ENCODE measurements around the gene SLC45A1.

SLC45A1 gene

DNA sequence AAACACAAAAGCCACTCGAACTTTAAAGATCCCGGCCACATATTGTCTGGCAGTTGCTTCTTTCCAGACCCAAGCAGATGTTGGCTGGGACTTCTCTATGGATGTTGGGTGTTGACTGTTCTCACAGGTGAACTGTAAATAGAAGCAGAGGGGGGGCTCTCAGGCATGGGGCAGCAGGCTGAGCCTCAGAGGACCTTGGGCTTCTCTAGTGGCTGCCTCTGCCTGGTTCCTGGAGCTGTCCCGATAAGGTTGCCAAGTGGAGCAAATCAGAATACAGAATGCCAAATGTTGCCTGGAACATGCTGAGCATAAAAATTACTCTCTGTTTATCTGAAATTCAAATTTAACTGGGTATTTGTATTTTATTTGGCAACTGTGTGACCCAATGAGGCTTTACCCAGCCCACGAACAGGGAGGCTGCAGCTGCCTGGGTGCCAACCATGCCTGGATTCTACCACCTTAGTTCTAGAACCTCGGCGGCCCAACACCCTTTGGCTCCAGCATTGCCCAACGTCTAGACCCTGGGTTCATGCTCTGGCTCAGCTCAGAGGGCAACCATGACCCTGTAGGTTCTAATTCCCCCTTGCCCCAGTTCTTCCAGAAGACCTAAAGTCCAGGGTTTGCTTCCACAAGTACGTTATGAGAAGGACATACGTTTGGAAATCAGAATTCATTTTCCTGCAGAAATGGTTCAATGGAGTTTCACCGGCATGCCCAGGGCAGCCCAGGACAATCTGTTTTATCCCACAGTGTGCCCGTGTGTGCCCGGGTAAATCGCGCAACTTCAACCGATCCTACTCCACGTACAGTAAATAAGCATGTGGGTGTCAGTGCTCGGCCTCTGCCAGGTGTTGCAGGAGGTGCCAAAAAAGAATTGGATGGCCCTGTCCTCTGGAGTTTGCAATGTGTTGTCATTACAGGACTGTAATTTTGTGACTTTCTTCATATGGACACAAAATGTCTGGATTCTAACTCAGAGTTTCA lies 5.4 kb upstream of the SLC45A1 start:
- DNase-seq: no peak

DNA sequence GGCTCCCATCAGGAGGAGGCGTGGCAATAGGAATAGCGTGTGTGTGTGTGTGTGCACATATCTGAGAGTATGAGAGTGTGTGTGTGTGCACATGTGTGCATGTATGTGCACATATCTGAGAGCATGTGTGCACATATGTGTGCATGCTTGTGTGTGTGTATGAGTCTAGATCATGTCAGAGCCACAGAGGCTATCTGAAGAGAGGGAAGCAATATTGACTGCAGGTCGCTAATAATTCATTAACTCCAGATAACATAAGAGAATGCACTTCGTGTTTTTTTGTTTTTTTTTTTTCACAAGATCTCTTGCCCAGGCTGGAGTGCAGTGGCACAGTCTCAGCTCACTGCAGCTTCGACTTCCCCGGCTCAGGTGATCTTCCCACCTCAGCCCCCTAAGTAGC lies 4.7 kb upstream of the SLC45A1 start:
- DNase-seq: no peak

DNA sequence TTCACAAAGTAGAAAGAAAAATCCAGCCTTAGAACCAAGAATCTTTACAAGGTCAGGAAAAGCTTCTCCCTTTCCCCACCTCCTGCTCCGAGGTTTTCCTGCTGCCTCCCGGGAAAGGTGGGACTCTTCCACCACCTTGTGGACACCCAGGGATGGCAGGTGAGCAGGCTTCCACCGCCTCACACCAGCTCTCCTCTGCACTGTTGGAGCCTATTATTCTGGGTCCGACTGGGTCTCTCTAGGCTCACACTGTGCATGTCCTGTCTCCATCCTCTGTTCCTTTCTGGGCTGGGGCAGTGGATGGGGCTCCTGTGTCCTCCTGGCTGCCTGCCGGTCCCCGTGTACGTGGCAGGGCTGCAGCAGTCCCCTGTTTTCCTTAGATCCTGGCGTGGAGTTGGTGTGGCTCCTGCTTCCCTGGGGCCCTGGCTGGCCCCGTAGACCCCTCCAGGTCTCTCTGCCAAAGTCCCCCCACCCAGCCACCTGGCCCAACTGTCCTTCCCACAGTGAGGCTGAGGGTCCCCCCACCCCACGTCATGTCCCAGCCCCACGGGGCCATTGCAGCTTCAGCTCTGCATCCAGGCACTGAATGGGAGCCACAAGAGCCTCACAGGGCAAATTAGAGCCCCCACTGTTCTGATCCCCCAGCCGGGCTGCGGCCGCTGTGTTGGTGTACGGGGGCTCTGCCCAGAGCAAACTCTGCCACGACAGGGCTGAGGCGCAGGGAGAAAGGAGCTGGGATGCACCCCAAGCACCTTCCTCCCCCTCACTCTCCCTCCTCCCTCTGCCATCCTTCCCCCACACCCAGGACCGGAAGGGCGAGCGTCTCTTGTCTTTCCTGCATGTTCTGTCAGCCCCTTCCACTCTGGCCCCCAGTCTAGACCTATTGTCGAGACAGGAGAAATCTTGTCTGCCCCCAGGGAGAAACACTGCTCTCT lies 3.3 kb upstream of the SLC45A1 start:
- DNase-seq: peak; percentile 74

DNA sequence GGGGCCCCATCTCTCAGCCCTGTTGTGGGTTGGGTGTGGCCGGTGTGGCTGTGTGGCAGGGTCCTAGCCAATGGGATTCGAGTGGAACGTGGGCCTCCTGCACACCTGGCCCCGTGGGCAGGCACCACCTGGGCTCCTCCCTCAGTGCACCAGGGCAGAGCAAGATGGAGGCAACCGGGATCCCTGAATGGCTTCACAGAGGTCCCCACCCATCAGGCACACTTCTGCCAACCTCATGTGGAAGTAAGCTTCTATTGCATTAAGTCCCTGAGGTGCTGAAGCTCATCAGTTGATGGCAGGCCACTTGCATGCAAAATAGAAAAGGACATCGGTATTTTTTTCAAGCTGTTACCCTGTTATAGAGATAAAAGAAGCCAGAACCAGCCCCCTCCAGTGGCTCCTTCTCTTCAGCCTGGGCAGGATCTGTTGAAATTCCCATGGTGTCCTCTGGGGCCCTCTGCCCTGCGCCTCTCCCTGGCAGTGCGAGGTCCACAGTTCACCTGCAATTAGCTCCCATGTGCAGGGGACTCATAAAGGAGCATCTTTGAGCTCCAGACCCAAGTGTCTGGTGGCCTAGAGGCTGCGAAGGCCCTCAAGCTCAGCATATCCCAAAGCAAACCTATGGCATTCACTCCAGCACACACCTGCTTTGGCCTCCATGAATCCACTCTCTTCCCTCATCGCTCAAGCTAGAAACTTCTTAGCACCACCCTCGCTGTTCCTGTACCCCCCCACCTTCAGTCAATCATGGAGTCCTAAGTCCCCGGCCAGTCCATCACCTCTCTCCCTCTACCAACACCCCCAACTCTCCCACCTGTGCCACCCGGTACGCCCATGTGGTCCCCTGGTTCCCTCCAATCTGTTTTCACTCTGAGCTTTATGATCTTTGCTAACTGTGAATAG lies 2.1 kb upstream of the SLC45A1 start:
- peak; percentile 10 for DNase-seq

DNA sequence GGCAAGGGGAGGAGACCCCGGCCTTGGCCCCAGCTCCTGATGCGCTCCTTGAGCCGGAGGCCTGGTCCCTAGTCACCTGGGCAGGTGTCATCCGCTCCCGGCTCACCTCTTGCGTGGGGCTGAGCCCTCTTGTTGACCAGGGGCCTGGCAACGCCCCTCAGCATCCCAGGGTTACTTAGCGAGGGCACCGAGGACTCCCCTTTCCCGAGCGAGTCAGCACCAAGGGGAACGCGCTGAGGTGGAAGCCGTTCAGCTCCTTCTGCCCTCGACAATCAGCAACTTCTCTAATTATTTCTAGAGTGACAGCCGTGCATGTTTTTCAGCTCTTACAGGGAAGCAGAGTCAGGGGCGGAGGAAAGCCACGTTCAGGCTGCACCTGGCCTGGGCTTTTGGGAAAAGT lies 522 bp downstream of the SLC45A1 start:
- DNase-seq: no peak

DNA sequence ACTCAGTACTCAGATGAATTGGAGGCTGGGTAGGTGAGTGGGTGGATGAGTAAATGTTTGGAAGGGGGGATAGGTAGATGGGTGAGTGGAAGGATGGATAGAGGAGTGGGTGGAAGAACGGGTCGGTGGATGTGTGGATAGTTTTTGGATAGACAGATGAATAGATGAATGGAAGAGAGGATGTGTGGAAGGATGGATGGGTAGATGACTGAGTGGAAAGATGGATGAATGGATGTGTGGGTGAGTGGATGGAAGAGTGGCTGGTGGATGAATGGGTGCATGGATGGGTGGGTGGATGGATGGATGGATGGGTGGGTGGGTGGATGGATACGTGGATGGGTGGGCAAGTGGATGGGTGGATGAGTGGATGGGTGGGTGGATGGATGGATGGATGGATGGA lies 3.7 kb downstream of the SLC45A1 start:
- DNase-seq: no peak

DNA sequence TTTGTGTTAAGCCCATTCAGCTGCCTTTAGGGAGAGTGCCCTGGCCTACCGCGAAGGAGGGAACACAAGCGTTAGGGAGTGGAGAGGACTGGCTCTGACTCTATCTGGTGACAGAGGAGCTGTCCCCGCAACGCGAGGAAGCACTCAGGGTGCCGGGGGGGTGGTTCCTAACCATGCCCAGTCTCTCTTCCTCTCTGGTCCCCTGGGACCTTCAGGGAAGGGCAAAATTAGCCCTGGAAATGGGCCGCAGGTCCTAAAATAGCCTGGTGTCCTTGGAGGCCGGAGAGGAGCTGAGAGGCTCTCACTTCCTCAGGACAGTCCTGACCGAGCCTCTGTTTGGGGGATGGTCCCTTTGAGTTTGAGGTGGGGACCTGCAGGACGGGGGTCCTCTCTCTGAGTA lies 5.8 kb downstream of the SLC45A1 start:
- no peak for DNase-seq

DNA sequence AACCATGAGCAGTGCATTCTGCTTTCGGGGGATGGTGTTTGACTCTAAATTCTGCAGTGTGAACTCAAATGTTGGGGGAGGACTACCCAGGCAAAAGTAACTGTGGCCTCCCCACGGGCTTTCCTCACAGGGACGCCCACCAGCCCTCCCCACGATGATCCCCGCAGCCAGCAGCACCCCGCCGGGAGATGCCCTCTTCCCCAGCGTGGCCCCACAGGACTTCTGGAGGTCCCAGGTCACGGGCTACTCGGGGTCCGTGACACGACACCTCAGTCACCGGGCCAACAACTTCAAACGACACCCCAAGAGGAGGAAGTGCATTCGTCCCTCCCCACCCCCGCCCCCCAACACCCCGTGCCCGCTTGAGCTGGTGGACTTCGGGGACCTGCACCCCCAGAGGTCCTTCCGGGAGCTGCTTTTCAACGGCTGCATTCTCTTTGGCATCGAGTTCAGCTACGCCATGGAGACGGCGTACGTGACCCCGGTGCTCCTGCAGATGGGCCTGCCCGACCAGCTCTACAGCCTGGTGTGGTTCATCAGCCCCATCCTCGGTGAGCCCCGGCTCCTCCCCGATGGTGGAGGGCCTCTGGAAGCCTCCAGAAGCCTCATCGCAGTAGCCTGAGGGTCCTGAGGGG lies 6.4 kb downstream of the SLC45A1 start:
- DNase-seq: no peak

DNA sequence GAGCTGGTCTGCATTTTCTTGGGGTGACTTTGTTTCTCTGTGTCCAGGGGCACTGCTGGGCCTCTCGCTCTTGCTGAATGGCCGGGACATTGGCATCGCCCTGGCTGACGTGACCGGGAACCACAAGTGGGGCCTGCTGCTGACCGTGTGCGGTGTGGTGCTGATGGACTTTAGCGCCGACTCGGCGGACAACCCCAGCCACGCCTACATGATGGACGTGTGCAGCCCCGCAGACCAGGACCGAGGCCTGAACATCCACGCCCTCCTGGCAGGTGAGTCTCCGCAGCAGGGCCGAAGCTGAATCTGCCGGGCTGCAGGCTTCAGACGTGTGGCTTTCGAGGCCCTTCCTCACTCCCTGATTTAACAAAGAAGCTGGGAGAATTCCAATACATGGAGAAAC lies 7.9 kb downstream of the SLC45A1 start:
- no peak for DNase-seq

DNA sequence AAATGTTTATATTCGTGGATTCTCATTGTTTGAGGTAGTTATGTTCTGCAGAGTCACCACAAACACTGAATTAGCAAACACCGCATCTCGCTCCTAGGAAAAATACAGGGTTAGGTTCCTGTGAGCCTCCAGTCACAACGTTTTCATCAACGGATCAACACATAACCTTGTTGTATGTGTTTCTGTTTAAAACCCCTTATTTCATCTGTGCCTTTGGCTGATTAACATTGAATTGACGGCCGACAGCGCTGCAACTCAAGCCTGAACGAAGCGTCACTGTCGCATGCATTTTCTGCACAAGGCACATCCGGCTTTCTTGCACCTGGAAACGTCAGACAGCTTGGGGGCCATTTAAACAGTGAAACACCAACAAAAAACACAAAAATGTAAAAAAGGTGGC lies 8.4 kb downstream of the SLC45A1 start:
- DNase-seq: no peak

DNA sequence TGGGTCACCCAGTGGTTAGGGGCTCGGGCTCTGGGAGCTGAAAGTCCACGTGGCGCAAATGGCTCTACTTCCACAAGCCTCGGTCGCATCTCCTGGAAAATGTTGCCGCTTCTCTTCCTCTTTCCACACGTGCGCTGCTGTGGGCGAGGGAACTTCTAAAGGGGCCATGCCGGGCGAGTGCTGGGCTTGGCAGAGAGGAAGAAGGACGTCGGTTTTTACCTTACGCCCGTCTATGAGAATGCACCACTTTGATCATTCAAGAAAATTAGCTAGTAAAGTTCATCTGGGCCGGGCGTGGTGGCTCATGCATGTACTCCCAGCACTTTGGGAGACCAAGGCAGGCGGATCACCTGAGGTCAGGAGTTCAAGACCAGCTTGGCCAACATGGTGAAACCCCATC lies 10.4 kb downstream of the SLC45A1 start:
- DNase-seq: no peak

DNA sequence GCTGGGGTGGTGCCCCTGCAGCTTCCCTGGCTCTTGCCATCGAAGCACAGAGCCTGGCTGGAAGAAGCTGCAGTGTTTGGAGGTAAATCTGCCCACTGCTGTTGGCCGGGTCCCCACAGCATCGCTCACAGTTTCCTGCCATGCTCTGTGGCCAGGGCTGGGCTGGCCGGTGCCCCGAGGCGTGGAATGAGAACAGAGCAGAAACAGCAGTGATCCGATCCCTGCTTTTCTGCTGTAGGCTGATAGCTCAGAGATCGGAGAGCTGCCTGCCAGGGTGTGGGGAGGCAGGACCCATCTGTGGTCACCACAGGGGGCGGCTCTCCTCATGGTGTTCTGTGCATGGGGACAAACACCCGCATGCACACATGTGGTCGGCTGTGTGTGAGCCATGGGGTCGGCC lies 11.5 kb downstream of the SLC45A1 start:
- no peak for DNase-seq

DNA sequence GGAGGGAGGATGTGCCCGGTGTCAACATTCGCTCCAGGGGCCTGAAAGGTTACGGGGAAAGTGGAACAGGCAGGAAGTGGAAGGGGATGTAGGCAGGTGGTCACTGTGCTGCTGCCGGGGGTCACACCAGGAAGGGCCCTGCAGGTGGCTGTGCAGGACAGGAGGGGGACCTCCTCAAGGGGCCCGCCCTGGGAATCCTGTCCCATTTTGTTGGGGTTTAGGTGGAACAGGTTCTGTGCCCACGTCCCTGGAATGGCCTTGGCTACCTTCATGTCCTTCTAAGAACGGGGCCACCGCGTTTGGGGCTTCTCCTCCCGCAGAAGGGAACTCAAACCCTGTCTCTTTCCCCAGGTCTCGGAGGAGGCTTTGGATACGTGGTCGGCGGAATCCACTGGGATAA lies 11.9 kb downstream of the SLC45A1 start:
- DNase-seq: no peak

DNA sequence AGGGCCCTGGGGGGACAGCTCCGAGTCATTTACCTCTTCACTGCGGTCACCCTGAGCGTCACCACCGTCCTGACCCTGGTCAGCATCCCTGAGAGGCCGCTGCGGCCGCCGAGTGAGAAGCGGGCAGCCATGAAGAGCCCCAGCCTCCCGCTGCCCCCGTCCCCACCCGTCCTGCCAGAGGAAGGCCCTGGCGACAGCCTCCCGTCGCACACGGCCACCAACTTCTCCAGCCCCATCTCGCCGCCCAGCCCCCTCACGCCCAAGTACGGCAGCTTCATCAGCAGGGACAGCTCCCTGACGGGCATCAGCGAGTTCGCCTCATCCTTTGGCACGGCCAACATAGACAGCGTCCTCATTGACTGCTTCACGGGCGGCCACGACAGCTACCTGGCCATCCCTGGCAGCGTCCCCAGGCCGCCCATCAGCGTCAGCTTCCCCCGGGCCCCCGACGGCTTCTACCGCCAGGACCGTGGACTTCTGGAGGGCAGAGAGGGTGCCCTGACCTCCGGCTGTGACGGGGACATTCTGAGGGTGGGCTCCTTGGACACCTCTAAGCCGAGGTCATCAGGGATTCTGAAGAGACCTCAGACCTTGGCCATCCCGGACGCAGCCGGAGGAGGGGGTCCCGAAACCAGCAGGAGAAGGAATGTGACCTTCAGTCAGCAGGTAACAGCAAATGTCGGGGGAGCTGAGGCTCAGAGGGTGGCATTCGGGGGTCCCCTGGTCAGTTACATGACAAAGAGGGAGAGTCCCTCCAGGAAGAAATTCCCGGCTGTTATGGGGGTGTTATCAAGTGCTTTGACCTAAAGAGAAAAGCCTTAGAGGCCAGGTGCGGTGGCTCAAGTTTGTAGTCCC lies 12.6 kb downstream of the SLC45A1 start:
- DNase-seq: no peak

DNA sequence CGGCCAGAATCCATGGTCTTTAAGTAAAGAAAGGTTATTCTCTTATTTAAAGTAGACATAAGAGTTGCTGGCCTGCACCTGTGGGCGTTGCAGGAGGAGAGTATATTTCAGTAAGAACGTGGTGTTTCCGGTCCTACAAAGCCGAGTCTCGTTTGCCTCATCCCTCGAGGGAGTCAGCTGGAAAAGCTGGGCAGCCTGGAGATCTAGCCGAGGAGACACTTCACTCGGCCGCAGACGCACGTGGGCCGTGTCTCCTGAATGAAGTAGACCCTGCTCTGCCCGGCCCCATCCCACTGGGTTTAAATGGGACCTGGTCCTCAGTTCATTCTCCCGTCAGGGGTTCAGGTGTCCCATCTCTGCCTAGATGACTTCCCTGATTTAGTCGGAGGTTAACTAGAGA lies 14.9 kb downstream of the SLC45A1 start:
- DNase-seq: no peak

DNA sequence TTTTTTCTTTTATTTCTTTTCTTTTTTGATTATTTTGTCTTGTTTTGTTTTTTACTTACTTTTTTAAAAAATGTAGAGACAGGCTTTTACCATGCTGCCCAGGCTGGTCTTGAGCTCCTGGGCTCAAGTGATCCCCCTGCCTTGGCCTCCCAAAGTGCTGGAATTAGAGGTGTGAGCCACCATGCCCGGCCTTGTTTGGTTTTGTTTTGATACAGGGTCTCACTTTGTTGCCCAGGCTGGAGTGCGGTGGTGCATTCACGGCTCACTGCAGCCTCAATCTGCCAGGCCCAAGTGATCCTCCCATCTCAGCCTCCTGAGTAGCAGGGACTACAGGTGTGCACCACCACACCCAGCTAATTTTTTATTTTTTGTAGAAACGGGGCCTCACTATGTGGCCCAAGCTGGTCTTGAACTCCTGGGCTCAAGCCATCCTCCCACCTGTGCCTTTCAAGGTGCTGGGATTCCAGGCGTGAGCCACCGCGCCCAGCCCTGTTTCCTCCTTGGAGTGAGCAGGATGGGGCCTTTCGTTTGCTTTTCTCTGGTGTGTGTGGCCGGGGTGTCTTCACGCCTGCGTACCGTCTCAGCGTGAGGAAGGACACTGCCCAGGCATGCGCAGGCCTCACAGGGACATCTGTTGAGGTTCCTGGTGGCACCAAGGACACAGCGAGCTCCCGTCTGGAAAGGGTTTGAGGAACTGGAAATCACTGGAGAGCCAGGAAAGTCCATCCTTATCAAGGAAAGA lies 15.5 kb downstream of the SLC45A1 start:
- DNase-seq: no peak

DNA sequence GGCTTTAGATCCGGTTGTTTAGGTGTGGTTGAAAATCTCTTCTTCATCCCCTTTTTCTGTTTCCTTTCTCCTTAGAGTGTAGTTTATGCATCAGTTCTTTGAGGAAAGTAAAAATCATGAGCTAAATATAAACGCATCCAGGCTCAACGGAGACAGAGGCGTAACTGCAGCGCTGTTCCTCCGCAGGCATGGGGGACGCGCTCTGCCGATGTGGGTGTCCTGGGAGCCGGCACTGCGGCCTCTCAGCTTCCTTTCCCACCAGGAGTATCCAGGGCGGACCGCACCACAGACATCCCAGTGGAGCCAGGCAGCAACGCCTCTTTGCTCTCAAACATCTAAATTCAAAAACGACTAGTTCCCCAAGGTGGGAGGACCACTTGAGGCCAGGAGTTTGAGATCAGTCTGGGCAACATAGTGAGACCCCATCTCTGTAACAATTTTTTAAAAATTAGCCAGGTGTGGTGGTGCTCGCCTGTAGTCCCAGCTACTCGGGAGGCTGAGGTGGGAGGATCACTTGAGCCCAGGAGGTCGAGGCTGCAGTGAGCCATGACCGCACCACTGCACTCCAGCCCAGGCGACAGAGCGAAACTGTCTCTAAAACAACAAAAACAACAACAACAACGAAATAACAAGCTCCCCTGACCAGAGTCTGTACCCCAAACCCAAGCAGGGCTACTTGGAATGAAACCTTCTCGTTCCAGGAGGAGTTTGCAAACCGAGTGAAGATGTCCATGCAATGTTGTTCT lies 16.4 kb downstream of the SLC45A1 start:
- DNase-seq: no peak

DNA sequence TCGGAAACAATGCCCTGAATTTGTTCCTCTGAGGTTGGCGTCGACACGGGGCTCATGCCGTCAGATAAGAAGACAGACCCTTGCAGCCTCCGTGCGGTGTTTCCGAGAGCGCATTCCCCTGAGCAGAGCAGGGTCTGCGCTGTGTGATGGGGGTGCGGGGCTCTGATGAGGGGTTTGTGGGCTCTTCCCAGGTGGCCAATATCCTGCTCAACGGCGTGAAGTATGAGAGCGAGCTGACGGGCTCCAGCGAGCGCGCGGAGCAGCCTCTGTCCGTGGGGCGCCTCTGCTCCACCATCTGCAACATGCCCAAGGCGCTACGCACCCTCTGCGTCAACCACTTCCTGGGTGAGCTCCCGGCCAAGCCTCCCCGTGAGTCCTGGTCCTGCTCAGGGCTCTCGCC lies 17.3 kb downstream of the SLC45A1 start:
- no peak for DNase-seq

DNA sequence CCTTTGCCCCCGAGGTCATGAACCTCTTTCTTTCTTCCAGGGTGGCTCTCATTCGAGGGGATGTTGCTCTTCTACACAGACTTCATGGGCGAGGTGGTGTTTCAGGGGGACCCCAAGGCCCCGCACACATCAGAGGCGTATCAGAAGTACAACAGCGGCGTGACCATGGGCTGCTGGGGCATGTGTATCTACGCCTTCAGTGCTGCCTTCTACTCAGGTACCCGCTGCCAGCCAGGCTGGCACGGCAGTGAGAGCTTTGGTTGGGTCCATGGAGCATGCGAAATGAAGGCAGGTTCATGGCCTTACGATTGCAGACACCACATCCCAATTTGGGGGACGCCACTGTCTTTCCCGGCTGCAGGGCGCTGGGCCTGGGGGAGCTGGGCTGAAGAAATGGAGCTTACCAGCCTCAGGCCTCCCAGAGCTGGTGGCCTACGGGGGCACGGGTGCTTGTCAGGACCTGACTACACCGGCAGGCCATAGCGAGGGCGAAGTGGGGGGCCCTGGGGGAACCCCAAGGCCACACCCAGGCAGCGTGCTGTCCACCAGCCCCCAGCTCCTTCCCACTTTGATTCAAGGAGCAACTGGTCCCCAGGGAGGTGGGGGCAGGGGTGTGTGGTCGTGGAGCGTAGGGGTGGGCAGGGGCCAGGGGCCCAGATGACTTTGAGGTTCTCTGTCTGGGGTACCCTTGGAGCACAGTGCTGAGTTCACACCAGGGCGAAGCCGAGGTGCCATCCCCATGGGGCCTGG lies 20.0 kb downstream of the SLC45A1 start:
- no peak for DNase-seq

Data from HCEC 1CT (cell line).